LNCaP clone FGC (cell line): ENCODE results near the gene LPAR1.

Experiments used
- DNase-seq: peaks from one replicate; pipeline ENCODE4 v3.0.0-alpha.2; 2011; ENCODE audit warnings: low read depth
- H3K4me3 ChIP-seq: 2 replicates; pipeline ENCODE4 v1.5.1; 2011; ENCODE audit warnings: mild to moderate bottlenecking, low read depth, low read length, control low read depth
- TF ChIP-seq, protein P1 (sequence below): IDR thresholded peaks from 2 replicates; pipeline ENCODE4 v1.5.1; 2012; ENCODE audit warnings: mild to moderate bottlenecking; ENCODE audit not compliant: control insufficient read depth, insufficient read depth; ENCODE audit errors: extremely low read depth

LPAR1 gene

DNA sequence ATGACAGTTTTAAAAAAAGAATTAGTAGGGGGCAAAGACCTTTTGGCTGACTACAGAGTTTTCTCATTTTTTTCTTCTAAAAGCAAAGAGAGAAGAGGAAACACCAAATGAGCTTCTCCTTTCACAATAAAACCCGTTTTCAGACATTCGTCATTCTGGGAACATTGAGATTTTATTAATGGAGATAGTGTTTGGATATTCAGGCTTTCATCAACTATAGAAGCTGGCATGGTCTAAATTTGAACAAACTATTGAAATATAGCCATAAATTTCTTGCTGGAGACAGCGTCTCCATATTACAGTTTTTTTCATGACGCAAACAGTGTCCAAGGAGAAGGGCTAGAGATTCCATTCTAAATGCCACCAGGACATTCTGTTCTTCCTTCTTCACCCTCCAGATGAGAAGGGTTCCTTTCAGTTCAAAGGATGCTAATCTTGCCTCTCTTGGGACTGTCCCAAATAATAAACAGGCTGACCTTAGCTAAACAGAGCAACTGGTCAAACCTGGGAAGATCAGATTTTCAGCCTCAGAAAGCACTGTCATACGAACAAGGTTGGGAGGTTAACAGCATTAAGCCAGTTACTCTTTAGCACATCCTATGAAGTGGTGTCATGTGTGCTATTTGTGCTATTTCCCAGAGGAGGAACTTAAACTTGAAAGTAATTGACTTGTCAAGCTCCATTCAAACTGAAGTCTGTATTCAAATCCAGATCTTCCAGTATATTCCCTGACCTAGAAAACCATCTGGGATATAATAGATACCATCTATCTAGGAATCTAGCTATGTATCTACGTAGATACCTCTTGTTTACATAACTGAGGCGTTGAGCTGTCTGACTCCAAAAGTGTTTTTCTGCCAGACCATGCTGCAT lies 125.6 kb downstream of the LPAR1 start:
- H3K4me3 ChIP-seq, result no peak overlapping the region
- DNase-seq, result no peak
- TF ChIP-seq, protein P1, sequence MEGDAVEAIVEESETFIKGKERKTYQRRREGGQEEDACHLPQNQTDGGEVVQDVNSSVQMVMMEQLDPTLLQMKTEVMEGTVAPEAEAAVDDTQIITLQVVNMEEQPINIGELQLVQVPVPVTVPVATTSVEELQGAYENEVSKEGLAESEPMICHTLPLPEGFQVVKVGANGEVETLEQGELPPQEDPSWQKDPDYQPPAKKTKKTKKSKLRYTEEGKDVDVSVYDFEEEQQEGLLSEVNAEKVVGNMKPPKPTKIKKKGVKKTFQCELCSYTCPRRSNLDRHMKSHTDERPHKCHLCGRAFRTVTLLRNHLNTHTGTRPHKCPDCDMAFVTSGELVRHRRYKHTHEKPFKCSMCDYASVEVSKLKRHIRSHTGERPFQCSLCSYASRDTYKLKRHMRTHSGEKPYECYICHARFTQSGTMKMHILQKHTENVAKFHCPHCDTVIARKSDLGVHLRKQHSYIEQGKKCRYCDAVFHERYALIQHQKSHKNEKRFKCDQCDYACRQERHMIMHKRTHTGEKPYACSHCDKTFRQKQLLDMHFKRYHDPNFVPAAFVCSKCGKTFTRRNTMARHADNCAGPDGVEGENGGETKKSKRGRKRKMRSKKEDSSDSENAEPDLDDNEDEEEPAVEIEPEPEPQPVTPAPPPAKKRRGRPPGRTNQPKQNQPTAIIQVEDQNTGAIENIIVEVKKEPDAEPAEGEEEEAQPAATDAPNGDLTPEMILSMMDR, result no peak

DNA sequence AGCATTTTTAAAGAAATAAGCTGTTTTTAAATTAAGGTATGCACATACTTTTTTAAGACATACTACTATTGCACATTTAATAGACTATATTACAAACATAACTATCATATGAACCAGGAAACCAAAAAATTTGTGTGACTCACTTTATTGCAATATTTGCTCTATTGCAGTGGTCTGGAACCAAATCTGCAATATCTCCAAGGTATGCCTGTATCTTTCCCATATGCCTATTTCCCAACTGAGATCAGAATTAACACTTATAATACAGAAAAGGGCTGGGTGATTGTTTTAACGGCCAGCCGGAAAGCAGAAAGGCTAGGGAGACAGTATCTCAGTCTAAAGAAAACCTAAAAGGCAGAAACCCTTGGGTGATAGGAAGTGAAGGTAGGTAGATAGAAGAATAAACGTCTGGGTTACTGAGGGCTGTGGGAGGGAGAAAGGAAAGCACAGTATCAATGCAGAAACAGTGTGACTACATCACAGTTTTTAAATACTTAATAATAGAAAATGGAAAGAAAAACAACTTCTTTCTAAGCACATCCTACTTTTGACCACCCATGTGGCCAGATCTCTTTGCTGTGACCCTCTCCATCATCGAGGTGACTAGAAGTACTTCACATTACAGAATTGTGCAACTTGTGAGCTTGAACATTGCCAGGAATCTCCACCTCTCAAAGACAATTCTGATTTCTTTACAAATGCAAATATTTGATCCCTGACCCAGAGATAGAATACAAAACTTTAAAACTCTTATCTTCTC lies 126.4 kb downstream of the LPAR1 start:
- no peak for DNase-seq
- H3K4me3 ChIP-seq, result no peak overlapping the region
- TF ChIP-seq, protein P1, result no peak

DNA sequence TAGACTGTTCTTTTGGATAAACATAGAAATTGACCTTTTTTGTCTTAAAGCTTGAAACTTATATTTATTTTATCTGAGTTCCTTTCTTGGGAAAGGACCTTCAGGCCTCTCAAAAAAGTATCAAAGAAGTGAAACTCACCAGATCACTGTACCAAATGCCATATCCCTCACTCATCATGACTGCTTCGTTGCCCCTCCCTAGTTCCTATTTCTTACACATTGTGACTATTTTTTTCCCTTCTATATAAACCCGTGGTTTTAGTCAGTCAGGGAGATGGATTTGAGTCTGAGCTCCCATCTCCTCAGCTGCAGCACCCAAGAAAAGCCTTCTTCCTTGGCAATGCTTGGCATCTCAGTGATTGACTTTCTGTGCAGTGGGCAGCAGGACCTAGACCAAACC lies 129.4 kb downstream of the LPAR1 start:
- no peak overlapping the region for H3K4me3 ChIP-seq
- TF ChIP-seq, protein P1, result no peak
- DNase-seq, result no peak

DNA sequence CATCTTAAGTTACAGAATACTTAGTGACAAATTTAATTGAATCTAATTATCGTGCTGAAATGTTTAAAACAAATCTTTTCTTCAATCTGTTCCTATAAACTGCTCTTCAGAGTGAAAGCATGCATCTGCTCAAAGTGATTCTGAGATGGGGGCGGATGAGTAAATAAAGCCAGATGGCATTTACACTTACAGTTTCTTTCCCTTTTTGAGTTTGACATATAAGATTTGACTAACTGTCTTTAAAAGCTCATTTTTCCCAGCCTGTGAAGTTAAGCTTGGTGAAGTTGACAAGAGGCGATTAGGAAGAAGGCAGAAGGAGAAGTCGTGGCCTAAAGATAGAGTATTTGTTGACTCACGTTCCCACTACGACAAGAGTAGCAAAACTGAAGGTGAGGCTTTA lies 137.4 kb downstream of the LPAR1 start:
- TF ChIP-seq, protein P1, result no peak
- no peak for DNase-seq
- no peak overlapping the region for H3K4me3 ChIP-seq

DNA sequence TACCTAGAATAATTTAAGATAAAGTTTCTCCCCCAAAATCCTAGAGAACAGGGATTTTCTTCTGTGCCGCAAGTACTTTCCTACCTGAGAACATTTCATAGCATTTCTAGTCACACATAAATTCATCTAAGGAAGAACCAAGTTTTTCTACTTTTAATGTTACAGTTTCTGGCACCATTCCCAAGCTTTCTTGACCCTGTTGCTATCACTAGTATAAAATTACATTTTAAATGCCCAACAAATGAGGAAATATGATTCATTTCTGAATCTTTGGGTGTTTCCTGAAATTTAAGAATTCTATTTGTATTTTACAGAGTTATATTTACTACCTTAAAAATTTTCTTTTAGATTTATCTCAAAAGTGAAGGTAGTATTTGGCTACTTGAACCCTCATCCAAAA lies 137.8 kb downstream of the LPAR1 start:
- DNase-seq, result no peak
- H3K4me3 ChIP-seq, result no peak overlapping the region
- TF ChIP-seq, protein P1, result no peak

DNA sequence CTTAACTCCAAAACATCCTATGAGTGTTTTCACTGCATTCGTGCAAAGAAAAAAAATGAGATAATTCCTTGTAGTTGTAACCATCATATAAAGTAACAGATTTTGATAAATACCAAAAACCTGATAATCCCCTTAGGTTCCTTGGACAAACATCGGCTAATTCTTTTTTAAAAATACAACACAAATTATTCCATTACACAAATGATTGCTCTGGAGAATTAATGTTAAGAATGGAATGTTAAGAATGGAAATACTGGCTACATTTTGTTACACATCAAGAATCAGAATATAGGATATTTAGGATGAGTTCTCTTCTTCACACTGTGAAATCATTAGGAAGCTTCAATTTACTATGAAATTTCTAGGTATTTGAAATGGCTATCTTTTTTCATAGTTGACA lies 139.4 kb downstream of the LPAR1 start:
- no peak for DNase-seq
- no peak overlapping the region for H3K4me3 ChIP-seq
- TF ChIP-seq, protein P1, result no peak
